A549 (cell line): Measurements from ENCODE around the gene ULK4. TPM values are rescaled to one million over a fixed set of nuclear protein-coding genes. Genes with fewer than 3 reads are reported as not detected.
"Not testable (repeated sequence)": the region's sequence is repeated elsewhere in the genome, so short reads cannot be mapped to it uniquely, and the experiment has no call there.

ENCODE experiments used
- ATAC-seq, 2 experiments: fragments of 200-7000 bp in 1 of 2; fragments of >200 bp in 1 of 2; cut with Nextera tagmentation in 1 of 2; cut with Tn5 transposase in 1 of 2; 3 replicates each; pipeline versions ENCODE4 v1.8.0 to v1.9.1; 2018 to 2020; ENCODE audit warnings: mild to moderate bottlenecking in 1 of 2, moderate library complexity in 1 of 2
- CTCF ChIA-PET: fragments of 300-600 bp; sonication (Branson Sonifier 250); formaldehyde crosslinking; extraction: SDS; loops from one replicate; lab custom pipeline; 2021; ENCODE audit warnings: antibody characterized with exemption, inconsistent platforms; lab: Yijun Ruan, JAX
- POLR2A ChIA-PET: fragments of 350-600 bp; formaldehyde crosslinking; extraction: SDS; loops from one replicate; lab custom pipeline; 2021; ENCODE audit warnings: antibody characterized with exemption, inconsistent platforms; lab: Yijun Ruan, JAX
- DNase-seq, 2 experiments: peaks; one replicate each; pipeline versions ENCODE4 v3.0.0 to v3.0.0-alpha.2; 2011 to 2016; ENCODE audit warnings: low read depth in 1 of 2, low spot score in 1 of 2
- FAIRE-seq: peaks from 2 replicates; lab custom pipeline; 2011; peaks lifted over from hg19 to GRCh38; lab: Jason Lieb, UNC
- H3K27ac ChIP-seq, 2 experiments: fragments of >200 bp; sonication (Bioruptor Twin); formaldehyde crosslinking; 3 replicates each; pipeline ENCODE4 v1.5.1; 2016 to 2017
- H3K4me1 ChIP-seq: fragments of >200 bp; sonication (Bioruptor Twin); formaldehyde crosslinking; 3 replicates; pipeline ENCODE4 v1.6.1; 2016
- H3K4me2 ChIP-seq: fragments of >200 bp; sonication (Bioruptor Twin); formaldehyde crosslinking; 3 replicates; pipeline ENCODE4 v1.6.1; 2016
- H3K4me3 ChIP-seq: fragments of >200 bp; sonication (Bioruptor Twin); formaldehyde crosslinking; 3 replicates; pipeline ENCODE4 v1.5.1; 2016
- H3K9me3 ChIP-seq: fragments of >200 bp; sonication (Bioruptor Twin); formaldehyde crosslinking; 3 replicates; pipeline ENCODE4 v1.6.1; 2016
- CEBPB ChIP-seq, 2 experiments: fragments of >200 bp in 1 of 2; sonication (Bioruptor Twin) in 1 of 2; formaldehyde crosslinking in 1 of 2; IDR thresholded peaks; 2 replicates each; pipeline ENCODE4 v1.6.1; 2012 to 2016
- CHD4 ChIP-seq: fragments of 200-600 bp; sonication (generic); IDR thresholded peaks from 2 replicates; pipeline ENCODE4 v1.6.1; 2016; ENCODE audit warnings: antibody characterized with exemption, mild to moderate bottlenecking, borderline replicate concordance
- CTCF ChIP-seq: fragments of >200 bp; sonication (Bioruptor Twin); formaldehyde crosslinking; IDR thresholded peaks from 3 replicates; pipeline ENCODE4 v1.5.1; 2016
- EHF ChIP-seq: fragments of 250-450 bp; sonication (Bioruptor Pico); IDR thresholded peaks from 2 replicates; pipeline ENCODE4 v1.5.0; 2020; ENCODE audit warnings: mild to moderate bottlenecking
- EP300 ChIP-seq, 2 experiments: fragments of >200 bp; sonication (Bioruptor Twin); formaldehyde crosslinking; IDR thresholded peaks; 2 replicates in 1 of 2; 3 replicates in 1 of 2; pipeline ENCODE4 v1.6.1; 2016 to 2017
- FOSB ChIP-seq: fragments of 250-450 bp; sonication (Bioruptor Pico); IDR thresholded peaks from 2 replicates; pipeline ENCODE4 v1.5.0; 2020; ENCODE audit warnings: mild to moderate bottlenecking, moderate library complexity
- FOXS1 ChIP-seq: fragments of 250-450 bp; sonication (Bioruptor Pico); IDR thresholded peaks from 2 replicates; pipeline ENCODE4 v1.5.0; 2020; ENCODE audit warnings: mild to moderate bottlenecking, moderate library complexity
- HDAC2 ChIP-seq: fragments of 200-600 bp; sonication (generic); IDR thresholded peaks from 2 replicates; pipeline ENCODE4 v1.6.1; 2016
- HEYL ChIP-seq: fragments of 250-450 bp; sonication (Bioruptor Pico); IDR thresholded peaks from 2 replicates; pipeline ENCODE4 v1.8.0; 2021; ENCODE audit warnings: mild to moderate bottlenecking, moderate library complexity
- HMGXB4 ChIP-seq: fragments of 250-450 bp; sonication (Bioruptor Pico); IDR thresholded peaks from 2 replicates; pipeline ENCODE4 v1.5.0; 2021; ENCODE audit warnings: mild to moderate bottlenecking, moderate library complexity, borderline replicate concordance
- HOXA7 ChIP-seq: fragments of 250-450 bp; sonication (Bioruptor Pico); IDR thresholded peaks from 2 replicates; pipeline ENCODE4 v1.5.0; 2020; ENCODE audit warnings: mild to moderate bottlenecking, moderate library complexity
- HOXB5 ChIP-seq: fragments of 250-450 bp; sonication (Bioruptor Pico); IDR thresholded peaks from 2 replicates; pipeline ENCODE4 v1.5.0; 2020; ENCODE audit warnings: mild to moderate bottlenecking, moderate library complexity
- JUNB ChIP-seq: fragments of >200 bp; sonication (Bioruptor Twin); formaldehyde crosslinking; IDR thresholded peaks from 2 replicates; pipeline ENCODE4 v1.6.1; 2016
- KDM1A ChIP-seq: fragments of 200-600 bp; sonication (generic); IDR thresholded peaks from 2 replicates; pipeline ENCODE4 v1.6.1; 2016; ENCODE audit warnings: low read depth, mild to moderate bottlenecking
- KDM5A ChIP-seq: fragments of 200-600 bp; sonication (generic); IDR thresholded peaks from 2 replicates; pipeline ENCODE4 v1.6.1; 2016; ENCODE audit warnings: antibody characterized with exemption, mild to moderate bottlenecking
- NPAS2 ChIP-seq: fragments of 250-450 bp; sonication (Bioruptor Pico); IDR thresholded peaks from 2 replicates; pipeline ENCODE4 v1.8.0; 2022; ENCODE audit warnings: mild to moderate bottlenecking, moderate library complexity, borderline replicate concordance
- PBX3 ChIP-seq: IDR thresholded peaks from 2 replicates; pipeline ENCODE4 v1.6.1; 2012
- PHF8 ChIP-seq: fragments of 200-600 bp; sonication (generic); IDR thresholded peaks from 2 replicates; pipeline ENCODE4 v1.6.1; 2016; ENCODE audit warnings: low read depth, mild to moderate bottlenecking, antibody characterized with exemption, moderate library complexity, borderline replicate concordance
- RAD21 ChIP-seq, 2 experiments: fragments of >200 bp in 1 of 2; sonication (Bioruptor Twin) in 1 of 2; formaldehyde crosslinking in 1 of 2; IDR thresholded peaks in 1 of 2; conservative IDR thresholded peaks in 1 of 2; 2 replicates in 1 of 2; 3 replicates in 1 of 2; pipeline ENCODE4 v1.6.1; 2012 to 2018; ENCODE audit warnings: inconsistent platforms in 1 of 2
- RCOR1 ChIP-seq: fragments of 150-350 bp; IDR thresholded peaks from 2 replicates; pipeline ENCODE4 v1.6.1; 2014; ENCODE audit warnings: antibody characterized with exemption, low read length, low read depth
- SMC3 ChIP-seq: fragments of >200 bp; sonication (Bioruptor Twin); formaldehyde crosslinking; IDR thresholded peaks from 3 replicates; pipeline ENCODE4 v1.6.1; 2018; ENCODE audit warnings: inconsistent platforms
- TFCP2L1 ChIP-seq: fragments of 250-450 bp; sonication (Bioruptor Pico); IDR thresholded peaks from 2 replicates; pipeline ENCODE4 v1.5.0; 2021; ENCODE audit warnings: mild to moderate bottlenecking
- TP53 ChIP-seq: fragments of 250-450 bp; sonication (Bioruptor Pico); IDR thresholded peaks from 2 replicates; pipeline ENCODE4 v1.5.0; 2021; ENCODE audit warnings: mild to moderate bottlenecking, moderate library complexity
- ZC3H11A ChIP-seq: fragments of 450-650 bp; IDR thresholded peaks from 2 replicates; pipeline ENCODE4 v1.6.1; 2014; ENCODE audit warnings: antibody characterized with exemption, mild to moderate bottlenecking
- ZNF302 ChIP-seq: fragments of 250-450 bp; sonication (Bioruptor Pico); IDR thresholded peaks from 2 replicates; pipeline ENCODE4 v1.9.0; 2021; ENCODE audit warnings: inconsistent platforms, mild to moderate bottlenecking, moderate library complexity
- WGBS: methylation state at CpG from one replicate; pipeline ENCODE4 v1.1.6; 2017; ENCODE audit errors: missing lambda C conversion rate; 5-methylcytosine and 5-hydroxymethylcytosine counted together
- polyA plus RNA-seq, 4 experiments: library from polyadenylated mRNA; depleted of rRNA in 3 of 4; stranded (reverse); fragments of >200 nt; fragmentation: RNase III in 1 of 4; extraction: RNeasy Plus Mini Kit Qiagen cat#74134 plus additional on column Dnase treatment in 1 of 4; gene quantifications; 2 replicates in 3 of 4; 3 replicates in 1 of 4; pipeline ENCODE4 v1.2.3, GENCODE V29; 2011 to 2017

ULK4 gene
- polyA plus RNA-seq, 2 of the 4 experiments (the other 2 are of a cell fraction) = 4.9 to 7.7 TPM

- TF ChIP-seq NPAS2 (CRISPR knock-in tag) (no peak), PBX3 (no peak), HDAC2 (no peak), FOSB (CRISPR knock-in tag) (no peak), SMC3 (no peak)
Observed at GRCh38 chr3:41882956-41883355, 78.9 kb downstream of the ULK4 start (continued).

GRCh38 chr3:41881233-41881821 lies 80.6 kb downstream of the ULK4 start:
- ATAC-seq (no peak), FAIRE-seq (peak; percentile 88), DNase-seq (peak in 1 of 2 experiments; percentile 33)
- Histone ChIP-seq H3K9me3 (no peaks in the 10 kb centered on the region), H3K4me2 (no peak overlapping the region), H3K4me3 (no peak overlapping the region), H3K27ac (no peak overlapping the region), H3K4me1 (no peaks in the 10 kb centered on the region)
- 34% methylated on average over 3 of the region's 3 CpGs for WGBS
- CTCF ChIA-PET = interaction anchor here (0.6 to 7.7 kb wide), 6 partner anchors 191 to 1371 kb away, joined by 3 to 86 read pairs (median 4); no protein-coding TSS in a partner anchor
- POLR2A ChIA-PET = no interaction called here
- peak; percentile 71 to 79 for TF ChIP-seq RAD21 (conservative IDR thresholded peaks at IDR 0.05 in 1 of 2, IDR thresholded peaks at IDR 0.05 in 1 of 2)
- 0 out of 4 replicates have a peak, but pooled peaks of 1 of the 2 experiments have one; percentile 4 for TF ChIP-seq CEBPB (IDR thresholded peaks at IDR 0.05)
- TF ChIP-seq CTCF = peak; percentile 65
- TF ChIP-seq HEYL (CRISPR knock-in tag) = no peak
- TF ChIP-seq HOXA7 (CRISPR knock-in tag) = no peak
- peak; percentile 64 for TF ChIP-seq SMC3
- no peak for TF ChIP-seq HMGXB4 (CRISPR knock-in tag)
- no peak for TF ChIP-seq KDM5A
- no peak for TF ChIP-seq KDM1A
- TF ChIP-seq EHF = no peak
- TF ChIP-seq, all 56 proteins: peak for 4

- Histone ChIP-seq H3K4me2 (no peak overlapping the region), H3K27ac (no peak overlapping the region), H3K4me1 (no peaks in the 10 kb centered on the region), H3K4me3 (no peak overlapping the region), H3K9me3 (no peaks in the 10 kb centered on the region)
- ChIA-PET POLR2A (no interaction called here), CTCF (interaction anchor here (0.6 to 7.7 kb wide), 3 partner anchors 14 to 1302 kb away, joined by 3 to 86 read pairs (median 4); no protein-coding TSS in a partner anchor)
- ATAC-seq (no peak), FAIRE-seq (no peak), DNase-seq (no peak)
- 24% methylated on average over 2 of the region's 2 CpGs for WGBS
- no peak for TF ChIP-seq CEBPB (IDR thresholded peaks at IDR 0.05)
- TF ChIP-seq JUNB = no peak
- TF ChIP-seq FOXS1 = no peak
- TF ChIP-seq TP53 (CRISPR knock-in tag) = no peak
- no peak for TF ChIP-seq ZC3H11A
- TF ChIP-seq EP300 (IDR thresholded peaks at IDR 0.05) = no peak
- no peak for TF ChIP-seq RCOR1
- no peak for TF ChIP-seq TFCP2L1
- TF ChIP-seq ZNF302 (CRISPR knock-in tag) = no peak
- no peak for TF ChIP-seq HOXA7 (CRISPR knock-in tag)
- TF ChIP-seq HOXB5 = no peak
- no peak for TF ChIP-seq PHF8
- TF ChIP-seq CHD4 = no peak
- TF ChIP-seq HDAC2 = no peak
Observed at GRCh38 chr3:41880387-41880786, 81.5 kb downstream of the ULK4 start.

GRCh38 chr3:41877741-41878140 lies 84.2 kb downstream of the ULK4 start:
- POLR2A ChIA-PET, DNase-seq, H3K4me3 ChIP-seq, H3K4me2 ChIP-seq, H3K9me3 ChIP-seq, ATAC-seq, FAIRE-seq, H3K27ac ChIP-seq, H3K4me1 ChIP-seq: not testable (repeated sequence)
- CTCF ChIA-PET = interaction anchor here (1.6 to 7.7 kb wide), 2 partner anchors 162 to 1295 kb away, joined by 4 to 86 read pairs; no protein-coding TSS in a partner anchor
- WGBS = 87% methylated on average over 9 of the region's 9 CpGs
